ENCODE results near the gene OSBPL3. TPM values are rescaled to one million over a fixed set of nuclear protein-coding genes. Genes with fewer than 3 reads are reported as not detected.

Gene OSBPL3
- total RNA-seq, 1 experiment from 2014 or later = 8.6 TPM

- no peak overlapping the region; a peak in 1 of 7 replicates for H3K27ac Mint-ChIP-seq
- H2AFZ ChIP-seq (ENCODE audit: low read length) = no peak overlapping the region
- no peaks in the 10 kb centered on the region for H4K20me1 ChIP-seq (ENCODE audit: control insufficient read depth, insufficient read depth, insufficient read length)
- H2BK12ac ChIP-seq (ENCODE audit: insufficient read length, low read depth, low read length) = no peak overlapping the region
- H3K4ac ChIP-seq (ENCODE audit: low read depth, low read length) = no peak overlapping the region
- no peak overlapping the region for H3K9ac ChIP-seq (ENCODE audit: extremely low read depth, insufficient read length, low read length)
- H3K4me1 ChIP-seq (ENCODE audit: insufficient read depth, low read length) = no peaks in the 10 kb centered on the region
- H3T11ph ChIP-seq (ENCODE audit: low read length) = no peak overlapping the region
- no peak overlapping the region for H3K23ac ChIP-seq (ENCODE audit: insufficient read length, low read depth, low read length)
- no peak overlapping the region for H4K5ac ChIP-seq (ENCODE audit: insufficient read length, low read depth, low read length)
- no peaks in the 10 kb centered on the region for H3K27me3 Mint-ChIP-seq (ENCODE audit: low read depth)
- no peaks in the 10 kb centered on the region for H3K9me3 ChIP-seq (ENCODE audit: control insufficient read depth, low read depth, low read length)
- H2BK20ac ChIP-seq (ENCODE audit: low read depth, low read length, poor library complexity, severe bottlenecking) = no peak overlapping the region
- H3K27me3 ChIP-seq (ENCODE audit: insufficient read depth, low read length) = no peaks in the 10 kb centered on the region
- no peaks in the 10 kb centered on the region for H3K79me1 ChIP-seq (ENCODE audit: insufficient read depth, low read depth, low read length, poor library complexity, severe bottlenecking)
- H3K23me2 ChIP-seq (ENCODE audit: insufficient read length, low read depth, low read length, poor library complexity, severe bottlenecking) = no peaks in the 10 kb centered on the region
- no peak overlapping the region for H3K18ac ChIP-seq (ENCODE audit: insufficient read length, low read depth, low read length)
- DNase-seq = no peak
- no peak overlapping the region for H3K4me2 ChIP-seq (ENCODE audit: insufficient read depth, insufficient read length, low read length)
- no CpG with 5 or more reads among the region's 3 CpGs for WGBS (ENCODE audit: extremely low coverage, insufficient read length, low lambda C conversion rate)
- no peaks in the 10 kb centered on the region for H3K36me3 Mint-ChIP-seq (ENCODE audit: insufficient read depth in 1 of 3, low read depth in 3 of 3)
- no peak overlapping the region for H2AK5ac ChIP-seq (ENCODE audit: insufficient read length, low read length)
- no peak overlapping the region for H2BK120ac ChIP-seq (ENCODE audit: low read depth, low read length, poor library complexity, severe bottlenecking)
- TF ChIP-seq, protein P1, sequence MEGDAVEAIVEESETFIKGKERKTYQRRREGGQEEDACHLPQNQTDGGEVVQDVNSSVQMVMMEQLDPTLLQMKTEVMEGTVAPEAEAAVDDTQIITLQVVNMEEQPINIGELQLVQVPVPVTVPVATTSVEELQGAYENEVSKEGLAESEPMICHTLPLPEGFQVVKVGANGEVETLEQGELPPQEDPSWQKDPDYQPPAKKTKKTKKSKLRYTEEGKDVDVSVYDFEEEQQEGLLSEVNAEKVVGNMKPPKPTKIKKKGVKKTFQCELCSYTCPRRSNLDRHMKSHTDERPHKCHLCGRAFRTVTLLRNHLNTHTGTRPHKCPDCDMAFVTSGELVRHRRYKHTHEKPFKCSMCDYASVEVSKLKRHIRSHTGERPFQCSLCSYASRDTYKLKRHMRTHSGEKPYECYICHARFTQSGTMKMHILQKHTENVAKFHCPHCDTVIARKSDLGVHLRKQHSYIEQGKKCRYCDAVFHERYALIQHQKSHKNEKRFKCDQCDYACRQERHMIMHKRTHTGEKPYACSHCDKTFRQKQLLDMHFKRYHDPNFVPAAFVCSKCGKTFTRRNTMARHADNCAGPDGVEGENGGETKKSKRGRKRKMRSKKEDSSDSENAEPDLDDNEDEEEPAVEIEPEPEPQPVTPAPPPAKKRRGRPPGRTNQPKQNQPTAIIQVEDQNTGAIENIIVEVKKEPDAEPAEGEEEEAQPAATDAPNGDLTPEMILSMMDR (conservative IDR thresholded peaks at IDR 0.05) = no peak
- H3K27ac ChIP-seq (ENCODE audit: insufficient read length, low read depth, low read length) = no peak overlapping the region
- H3K14ac ChIP-seq (ENCODE audit: insufficient read depth, low read length) = no peak overlapping the region
- H3K56ac ChIP-seq (ENCODE audit: insufficient read length, low read depth, low read length) = no peak overlapping the region
- 0 out of 2 replicates have a peak, but pooled peaks cover 2% of the 10 kb centered on the region for H3K79me2 ChIP-seq (ENCODE audit: insufficient read depth, low read length)
- H4K8ac ChIP-seq (replicated peaks; ENCODE audit: insufficient read length, low read depth, low read length) = no peak overlapping the region
- H3K4me3 Mint-ChIP-seq = no peak overlapping the region
- no peaks in the 10 kb centered on the region for H3K9me3 Mint-ChIP-seq
- H4K91ac ChIP-seq (ENCODE audit: insufficient read length, low read depth, low read length) = no peak overlapping the region
- no peak overlapping the region for H2BK5ac ChIP-seq (ENCODE audit: insufficient read length, low read length)
- H2BK15ac ChIP-seq (ENCODE audit: low read depth, low read length) = no peak overlapping the region
- H3K4me1 Mint-ChIP-seq = peaks cover 0 to 3% of the 10 kb centered on the region in 2 experiments; a peak in 2 of 4 replicates
These were observed 76.4 kb downstream of the OSBPL3 start for GRCh38 chr7:24903559-24903958.

Measured in H9 (cell line).